CD4-positive, alpha-beta T cell treated with Interleukin-1 beta for 1 hour (primary cell): ENCODE measurements around the gene GLOD4.
"Not testable (repeated sequence)": the region's sequence is repeated elsewhere in the genome, so short reads cannot be mapped to it uniquely, and the experiment has no call there.

Experiments
- DNase-seq, 2 donors: peaks; one replicate each; pipeline ENCODE4 v3.0.0-alpha.2; 2020 to 2022

GLOD4 gene

GRCh38 chr17:801660-802059 lies 19.6 kb upstream of the GLOD4 start:
- no peak for DNase-seq

- no peak for DNase-seq
Observed at GRCh38 chr17:800446-801242, 18.6 kb upstream of the GLOD4 start.

- DNase-seq, result no peak
Observed at GRCh38 chr17:799261-799660, 17.2 kb upstream of the GLOD4 start.

DNA sequence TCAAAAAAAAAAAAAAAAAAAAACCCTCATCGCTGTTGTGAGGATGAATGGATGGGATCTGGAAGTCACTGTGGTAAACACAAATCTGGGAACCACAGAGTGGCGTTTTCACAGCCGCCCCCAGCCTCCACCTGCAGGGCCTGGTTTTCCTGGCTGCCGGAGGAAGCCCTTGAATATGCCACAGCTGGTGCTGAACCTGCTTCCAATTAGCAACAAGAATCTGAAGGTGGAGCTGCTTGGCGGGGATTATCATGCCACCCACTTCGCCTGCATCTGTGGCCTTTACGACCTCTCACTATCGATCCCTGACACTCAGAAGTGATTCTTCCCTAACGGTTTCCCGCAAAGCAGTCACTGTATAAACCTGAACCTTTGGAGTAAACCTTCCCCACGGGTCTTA lies 16.2 kb upstream of the GLOD4 start:
- no peak for DNase-seq

DNA sequence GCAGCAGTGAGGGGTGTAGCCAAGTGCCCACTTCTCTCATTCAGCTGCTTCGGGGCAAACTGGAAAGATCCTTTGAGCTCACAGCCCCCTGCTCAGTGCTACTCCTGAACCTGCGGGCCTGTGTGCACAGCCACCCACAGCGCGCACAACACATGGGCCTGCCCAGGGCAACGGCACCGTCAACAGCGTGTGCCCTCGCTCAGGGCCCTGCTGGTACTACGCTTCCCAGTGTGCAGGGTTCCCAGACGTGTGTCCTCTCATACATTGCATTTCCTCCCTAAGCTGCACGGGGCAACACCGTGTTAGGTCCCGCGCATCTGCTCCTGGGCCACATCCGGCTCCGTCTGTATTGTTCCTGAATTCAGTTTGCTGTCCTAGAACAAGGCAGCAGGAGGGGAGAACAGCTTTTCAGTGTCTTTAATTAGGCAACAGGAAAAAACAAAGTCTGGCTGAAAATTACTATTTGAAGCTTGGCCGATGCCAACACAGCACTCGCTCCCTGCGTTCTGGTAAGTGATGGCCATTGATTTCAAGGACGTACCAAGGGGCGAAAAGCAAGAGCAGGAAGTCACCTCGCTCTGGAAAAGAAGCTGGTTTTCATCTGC lies 15.3 kb upstream of the GLOD4 start:
- DNase-seq, result no peak

- DNase-seq, result no peak
Observed at GRCh38 chr17:796609-797008, 14.5 kb upstream of the GLOD4 start.

- no peak for DNase-seq
Observed at GRCh38 chr17:795721-796120, 13.6 kb upstream of the GLOD4 start.

DNA sequence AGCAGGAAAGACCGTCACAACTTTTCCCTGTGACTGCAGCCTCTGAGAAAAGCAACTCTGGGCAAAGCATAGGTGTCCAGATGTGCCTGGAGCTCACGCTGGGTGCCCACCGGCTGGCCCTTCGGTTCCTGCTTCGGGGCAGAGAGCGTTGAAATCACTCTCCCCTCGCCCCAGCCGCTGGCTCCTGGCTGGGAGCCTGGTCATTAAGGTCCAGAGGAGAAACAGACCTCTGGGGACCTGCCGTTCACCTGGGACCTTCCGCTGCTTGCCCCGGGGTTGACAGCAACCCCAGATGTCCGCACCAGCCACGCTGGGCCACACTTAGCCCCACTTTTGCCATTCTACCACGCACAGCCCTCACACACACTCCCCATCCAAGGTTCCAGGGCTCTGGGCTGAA lies 13.2 kb upstream of the GLOD4 start:
- DNase-seq, result no peak

DNA sequence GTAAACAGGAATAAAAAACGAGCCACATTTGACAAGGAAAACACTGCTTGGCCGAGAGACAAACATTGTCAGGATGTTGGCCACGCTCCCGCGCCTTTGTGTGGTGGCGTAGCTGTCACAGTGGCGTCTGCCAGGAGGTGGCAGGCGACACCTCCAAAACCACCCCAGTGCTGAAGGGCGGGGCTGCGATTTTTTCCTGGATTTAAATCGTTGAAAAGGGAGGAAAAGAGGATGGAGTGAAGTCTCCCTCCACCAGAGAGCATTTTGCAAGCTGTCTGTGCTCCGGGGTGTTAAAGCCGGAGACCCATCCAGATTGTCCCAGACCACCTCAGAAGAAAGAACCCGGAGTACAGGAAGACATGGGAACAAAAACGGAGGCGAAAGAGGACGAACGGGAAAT lies 12.8 kb upstream of the GLOD4 start:
- DNase-seq, result peak; percentile 34 to 37

- DNase-seq, result no peak
Observed at GRCh38 chr17:792277-792676, 10.2 kb upstream of the GLOD4 start.

DNA sequence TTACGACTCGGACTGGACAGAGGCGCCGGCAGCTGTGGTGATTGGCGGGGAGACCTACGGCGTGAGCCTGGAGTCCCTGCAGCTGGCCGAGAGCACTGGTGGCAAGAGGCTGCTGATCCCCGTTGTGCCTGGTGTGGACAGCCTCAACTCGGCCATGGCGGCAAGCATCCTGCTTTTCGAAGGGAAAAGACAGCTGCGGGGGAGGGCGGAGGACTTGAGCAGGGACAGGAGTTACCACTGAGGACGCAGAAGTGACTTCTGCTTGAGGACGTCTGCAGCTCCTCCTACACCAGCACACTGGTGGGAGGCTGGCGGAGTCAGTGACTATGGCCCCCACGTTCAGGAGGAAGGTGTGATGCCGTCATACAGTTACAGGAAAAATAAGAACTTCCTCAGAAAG lies 9.7 kb upstream of the GLOD4 start:
- DNase-seq, result no peak

- not testable (repeated sequence) for DNase-seq
Observed at GRCh38 chr17:790874-791247, 8.8 kb upstream of the GLOD4 start.

DNA sequence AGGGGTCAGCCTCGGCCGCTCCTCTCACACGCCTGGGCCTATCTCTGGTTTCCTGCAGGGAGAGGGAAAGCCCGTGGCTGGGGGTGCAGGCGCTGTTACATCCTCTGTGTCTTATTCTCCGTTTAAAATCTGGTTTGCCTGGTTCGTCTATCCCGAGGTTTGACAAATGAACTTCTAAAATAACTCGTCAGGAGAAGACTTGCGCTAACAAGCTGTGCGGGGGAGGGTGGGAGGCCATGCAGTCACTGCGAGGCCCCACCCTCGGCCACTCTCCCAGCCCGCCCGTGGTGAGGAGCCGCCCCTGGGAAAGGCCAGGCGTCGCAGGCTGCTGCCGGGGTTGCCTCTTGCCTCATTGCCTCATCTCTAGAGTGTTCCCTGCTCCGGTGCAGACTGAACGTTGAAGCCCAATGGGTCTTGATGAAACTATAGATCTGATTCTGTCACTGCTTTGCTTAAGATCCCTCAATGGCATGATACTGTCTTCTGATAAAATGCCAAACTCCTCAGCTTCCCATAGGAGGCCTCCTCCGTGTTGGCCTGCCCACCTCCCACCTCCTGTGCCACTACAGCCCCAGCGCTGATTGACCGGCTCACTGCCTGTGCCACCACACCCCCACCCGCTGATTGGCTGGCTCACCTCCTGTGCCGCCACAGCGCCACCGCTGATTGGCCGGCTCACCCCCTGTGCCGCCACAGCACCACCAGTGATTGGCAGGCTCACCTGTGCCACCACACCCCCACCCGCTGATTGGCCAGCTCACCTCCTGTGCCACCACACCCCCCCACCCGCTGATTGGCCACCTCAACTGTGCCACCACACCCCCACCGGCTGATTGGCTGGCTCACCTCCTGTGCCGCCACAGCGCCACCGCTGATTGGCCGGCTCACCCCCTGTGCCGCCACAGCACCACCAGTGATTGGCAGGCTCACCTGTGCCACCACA lies 8.1 kb upstream of the GLOD4 start:
- DNase-seq, result not testable (repeated sequence)

DNA sequence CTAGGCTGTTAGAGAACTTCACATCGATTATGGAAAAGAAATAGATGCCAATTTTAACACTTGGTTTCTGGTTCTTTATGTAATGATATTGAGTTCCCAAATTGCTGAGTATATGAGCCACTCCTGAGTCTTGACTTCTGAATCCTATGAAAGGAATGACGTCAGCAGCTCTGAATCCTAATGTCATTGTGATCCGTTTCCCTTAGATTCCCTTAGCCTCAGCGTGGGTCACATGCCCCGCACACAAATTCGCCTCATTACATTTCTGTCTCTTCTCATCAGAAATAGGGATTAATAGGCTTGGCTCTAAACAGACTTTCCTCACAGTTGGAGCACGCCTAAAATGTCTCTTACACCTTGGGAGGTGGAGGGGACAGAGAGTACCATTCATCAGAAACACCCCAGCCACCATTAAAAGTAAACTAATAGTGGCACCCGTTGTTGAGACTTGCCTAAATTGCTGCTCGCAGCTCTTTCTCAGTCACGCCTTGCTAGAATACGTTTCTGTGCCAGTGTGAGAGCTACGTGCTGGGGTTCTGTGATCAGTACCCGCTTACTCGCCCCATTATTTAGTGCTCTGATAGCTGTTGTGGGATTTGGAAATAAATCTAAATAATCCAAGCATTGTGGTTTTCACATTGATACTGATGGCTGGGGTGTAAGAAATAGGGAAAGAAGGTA lies 7.2 kb upstream of the GLOD4 start:
- no peak for DNase-seq

- no peak for DNase-seq
Observed at GRCh38 chr17:788551-788950, 6.5 kb upstream of the GLOD4 start.

GRCh38 chr17:787641-788221 lies 5.7 kb upstream of the GLOD4 start:
- DNase-seq, result no peak

- not testable (repeated sequence) for DNase-seq
Observed at GRCh38 chr17:785901-786300, 3.8 kb upstream of the GLOD4 start.

- no peak for DNase-seq
Observed at GRCh38 chr17:784143-784542, 2.1 kb upstream of the GLOD4 start.

DNA sequence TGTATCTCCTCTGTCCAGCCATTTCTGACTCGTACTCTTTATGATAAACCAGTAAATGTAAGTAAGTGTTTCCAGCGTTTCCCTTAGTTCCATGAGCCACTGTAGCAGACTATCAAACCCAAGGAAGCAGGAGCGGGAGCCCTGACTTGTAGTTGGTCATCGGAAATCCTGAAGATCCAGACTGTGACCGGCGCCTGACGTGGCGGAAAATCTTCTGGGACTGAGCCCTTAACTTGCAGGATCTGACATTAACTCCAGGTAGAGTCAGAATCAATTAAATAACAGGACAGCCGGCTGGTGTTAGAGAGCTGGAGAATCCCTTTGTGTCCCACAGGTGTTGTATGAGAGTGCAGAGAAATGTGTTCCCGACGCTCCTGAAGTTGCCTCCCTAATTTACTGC lies 4.0 kb downstream of the GLOD4 start:
- no peak for DNase-seq

- no peak for DNase-seq
Observed at GRCh38 chr17:774313-774584, 7.8 kb downstream of the GLOD4 start.

DNA sequence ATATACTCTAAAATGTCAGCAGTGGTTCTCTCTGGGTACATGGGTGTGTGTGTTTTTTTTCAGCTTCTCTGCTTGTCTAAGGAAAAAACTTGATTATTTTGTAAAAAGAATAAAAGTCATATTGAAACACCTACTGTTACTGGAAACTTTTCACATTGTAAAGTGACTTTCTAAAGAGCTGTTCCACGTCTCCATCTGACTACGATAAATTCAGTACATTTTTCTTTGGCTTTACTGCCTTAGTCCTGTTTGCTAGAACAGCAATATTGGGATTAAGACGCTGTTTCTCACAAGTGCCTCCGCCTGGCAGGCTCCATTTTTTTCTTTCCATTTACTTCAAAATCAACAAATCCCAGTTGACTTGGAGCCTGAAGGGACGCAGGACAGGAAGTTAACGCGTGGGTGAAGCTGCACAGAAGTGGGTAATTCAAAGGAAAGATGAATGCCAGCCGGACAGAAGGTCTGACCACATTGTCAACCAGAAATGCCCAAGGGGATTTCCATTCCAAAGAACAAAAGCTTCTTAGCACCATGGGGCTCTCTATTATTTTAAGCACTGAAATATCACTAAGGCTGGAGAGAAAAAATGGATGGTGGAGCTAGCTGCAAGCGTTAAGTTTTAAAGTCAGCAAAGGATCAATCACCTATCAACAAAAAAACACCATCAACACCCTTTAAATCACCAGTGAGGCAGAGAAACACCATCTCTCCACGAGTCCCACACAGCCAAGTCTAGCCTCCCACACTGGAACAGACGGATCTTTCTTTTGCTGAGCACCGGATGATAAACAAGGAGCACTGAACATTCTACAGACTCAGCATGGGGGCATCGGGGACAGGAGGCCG lies 8.4 kb downstream of the GLOD4 start:
- no peak for DNase-seq

- DNase-seq, result no peak
Observed at GRCh38 chr17:773016-773415, 9.1 kb downstream of the GLOD4 start.
